Pancreas (tissue), 10 donors: ENCODE results near the gene CROT. TPM values are rescaled to one million over a fixed set of nuclear protein-coding genes. Genes with fewer than 3 reads are reported as not detected.

Experiments
- ATAC-seq, 4 donors: fragments of 200-7000 bp; cut with Tn5 transposase; one replicate each; pipeline versions ENCODE4 v1.8.0 to v1.9.1; 2020; ENCODE audit warnings: mild to moderate bottlenecking in 4 of 4, moderate library complexity in 4 of 4
- DNase-seq, 6 donors: peaks; one replicate each; pipeline ENCODE4 v3.0.0-alpha.2; 2020
- FAIRE-seq: peaks from 2 replicates; lab custom pipeline; 2012; peaks lifted over from hg19 to GRCh38; lab: Jason Lieb, UNC
- H3K27ac ChIP-seq, 4 donors: fragments of 200-600 bp; sonication (generic); 1 replicate in 3 of 4; 2 replicates in 1 of 4; pipeline versions ENCODE4 v1.5.0 to v1.8.0; 2020
- H3K27me3 ChIP-seq, 4 donors: fragments of 200-600 bp; one replicate each; pipeline ENCODE4 v1.8.0; 2021
- H3K36me3 ChIP-seq, 3 donors: fragments of 200-600 bp; sonication (generic) in 1 of 3; one replicate each; pipeline versions ENCODE4 v1.5.0 to v1.8.0; 2020 to 2021
- H3K4me1 ChIP-seq, 3 donors: fragments of 200-600 bp; one replicate each; pipeline ENCODE4 v1.8.0; 2021
- H3K4me3 ChIP-seq, 4 donors: fragments of 200-600 bp; sonication (generic) in 2 of 4; one replicate each; pipeline versions ENCODE4 v1.5.0 to v1.8.0; 2020 to 2021
- H3K9me3 ChIP-seq, 4 donors: fragments of 200-600 bp; one replicate each; pipeline ENCODE4 v1.8.0; 2021
- WGBS, 2 donors: extraction: QIAGEN DNeasy Blood & Tissue Kit; methylation state at CpG; one replicate each; pipeline ENCODE4 v1.1.7; 2013; 5-methylcytosine and 5-hydroxymethylcytosine counted together
- intact Hi-C, 3 donors: fragments of 100-400 bp; cut with DNase I; formaldehyde crosslinking; loops; one replicate each; pipeline versions ENCODE4 v1.11.1 to v1.14.2; 2022
- polyA plus RNA-seq, 2 donors: library from polyadenylated mRNA; stranded (reverse); fragments of 200-250 nt; gene quantifications; one replicate each; pipeline ENCODE4 v1.2.3, GENCODE V29; 2013
- total RNA-seq, 6 donors: library from RNA; stranded (reverse); fragmentation: NEBNext Ultra II Directional in 4 of 6; extraction: Animal tissue kit (Norgen Biotek cat#: 25700) in 4 of 6; gene quantifications; one replicate each; pipeline versions ENCODE4 v1.2.1 to v1.2.4, GENCODE V29; 2021 to 2023
- TF ChIP-seq, protein P1 (sequence below), 4 donors: fragments of 200-600 bp; sonication (generic) in 3 of 4; IDR thresholded peaks; one replicate each; pipeline versions ENCODE4 v1.5.0 to v1.8.0; 2021; ENCODE audit warnings: antibody characterized with exemption in 4 of 4
- donor health status: healthy with polysubstance abuse.
- donor health status: DM: no; HTN: no; CAD: no; lungs with moderate emphysema.
- donor health status: DM: no; HTN: no; CAD: no.
- donor health status: control.
- donor health status: control.
- donor health status: Bipolar disorder and iron deficiency.
- donor health status: DM: yes; HTN: yes; CAD: no.
- donor health status: DM: no; HTN: no; CAD: no.
- donor health status: DM: no; HTN: no; CAD: no.
- donor health status: DM: yes; HTN: yes; CAD: no.

CROT gene
- total and polyA plus RNA-seq, 8 donors = 2.2 to 7.4 (median 4.8) TPM

DNA sequence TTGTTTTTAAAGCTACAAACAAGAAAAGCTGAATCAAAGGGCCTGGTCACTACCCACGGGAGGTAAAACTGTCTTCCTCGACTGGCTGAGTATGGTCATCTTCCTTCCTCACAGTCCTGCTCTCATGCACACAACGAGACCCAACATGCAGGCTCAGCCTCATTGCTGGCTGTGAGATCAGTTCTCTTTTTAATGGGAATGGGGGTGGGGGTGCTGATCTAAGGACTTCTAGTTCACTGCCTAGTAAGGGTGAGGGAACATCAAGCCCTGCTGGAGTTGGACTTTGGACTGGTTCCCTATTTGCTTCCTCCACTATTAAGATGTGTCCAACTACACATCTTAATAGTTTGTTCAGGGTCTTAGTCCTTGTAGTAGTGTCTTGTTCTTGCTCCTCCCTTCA lies 81.8 kb downstream of the CROT start:
- no peaks in the 10 kb centered on the region for H3K36me3 ChIP-seq
- DNase-seq = no peak
- H3K4me1 ChIP-seq = no peaks in the 10 kb centered on the region
- 67 to 75% methylated on average over 3 of the region's 3 CpGs for WGBS, 2 donors
- H3K27me3 ChIP-seq = no peaks in the 10 kb centered on the region
- no peaks in the 10 kb centered on the region for H3K9me3 ChIP-seq
- H3K27ac ChIP-seq = no peak overlapping the region
- FAIRE-seq = no peak
- no peak overlapping the region for H3K4me3 ChIP-seq
- intact Hi-C loops = no loop called here
- ATAC-seq = peak in 2 of 4 donors; percentile 41 to 45
- TF ChIP-seq, protein P1, sequence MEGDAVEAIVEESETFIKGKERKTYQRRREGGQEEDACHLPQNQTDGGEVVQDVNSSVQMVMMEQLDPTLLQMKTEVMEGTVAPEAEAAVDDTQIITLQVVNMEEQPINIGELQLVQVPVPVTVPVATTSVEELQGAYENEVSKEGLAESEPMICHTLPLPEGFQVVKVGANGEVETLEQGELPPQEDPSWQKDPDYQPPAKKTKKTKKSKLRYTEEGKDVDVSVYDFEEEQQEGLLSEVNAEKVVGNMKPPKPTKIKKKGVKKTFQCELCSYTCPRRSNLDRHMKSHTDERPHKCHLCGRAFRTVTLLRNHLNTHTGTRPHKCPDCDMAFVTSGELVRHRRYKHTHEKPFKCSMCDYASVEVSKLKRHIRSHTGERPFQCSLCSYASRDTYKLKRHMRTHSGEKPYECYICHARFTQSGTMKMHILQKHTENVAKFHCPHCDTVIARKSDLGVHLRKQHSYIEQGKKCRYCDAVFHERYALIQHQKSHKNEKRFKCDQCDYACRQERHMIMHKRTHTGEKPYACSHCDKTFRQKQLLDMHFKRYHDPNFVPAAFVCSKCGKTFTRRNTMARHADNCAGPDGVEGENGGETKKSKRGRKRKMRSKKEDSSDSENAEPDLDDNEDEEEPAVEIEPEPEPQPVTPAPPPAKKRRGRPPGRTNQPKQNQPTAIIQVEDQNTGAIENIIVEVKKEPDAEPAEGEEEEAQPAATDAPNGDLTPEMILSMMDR (IDR thresholded peaks at IDR 0.05) = no peak

- no peak for ATAC-seq
- no peak for DNase-seq
- Histone ChIP-seq H3K27me3 (no peaks in the 10 kb centered on the region), H3K4me1 (no peaks in the 10 kb centered on the region), H3K36me3 (no peaks in the 10 kb centered on the region), H3K9me3 (no peaks in the 10 kb centered on the region), H3K27ac (no peak overlapping the region), H3K4me3 (no peak overlapping the region)
- TF ChIP-seq, protein P1 (IDR thresholded peaks at IDR 0.05) = no peak
- intact Hi-C loops = no loop called here
- 73 to 84% methylated on average over 2 of the region's 2 CpGs for WGBS, 2 donors
- no peak for FAIRE-seq
Observed at GRCh38 chr7:87432536-87432935, 87.1 kb downstream of the CROT start.

GRCh38 chr7:87435546-87435945 lies 90.1 kb downstream of the CROT start:
- ATAC-seq (no peak), FAIRE-seq (no peak), DNase-seq (no peak)
- no peak overlapping the region for H3K4me3 ChIP-seq
- no peaks in the 10 kb centered on the region for H3K9me3 ChIP-seq
- H3K27me3 ChIP-seq = no peaks in the 10 kb centered on the region
- no peak overlapping the region for H3K27ac ChIP-seq
- no peaks in the 10 kb centered on the region for H3K36me3 ChIP-seq
- intact Hi-C loops = no loop called here
- no peaks in the 10 kb centered on the region for H3K4me1 ChIP-seq
- TF ChIP-seq, protein P1 (IDR thresholded peaks at IDR 0.05) = no peak

DNA sequence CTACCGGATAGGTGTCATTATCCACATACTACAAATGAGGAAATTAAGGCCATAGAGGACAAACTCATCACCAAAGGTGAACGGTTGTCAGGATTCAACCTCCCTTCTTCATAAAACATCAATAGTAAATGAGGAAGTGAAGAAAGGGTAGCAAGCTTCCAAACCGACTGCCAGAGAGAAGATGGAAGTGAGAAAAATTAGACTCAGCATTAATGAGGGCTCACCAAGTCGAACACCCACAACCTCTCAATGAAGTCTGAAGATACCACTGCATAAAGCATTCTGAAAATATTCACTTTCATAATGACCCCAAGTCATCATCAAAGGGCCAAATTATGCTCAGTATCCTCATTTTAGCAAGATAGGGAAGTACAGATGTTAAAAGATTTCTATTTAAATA lies 100.4 kb downstream of the CROT start:
- 47 to 50% methylated on average over 4 of the region's 4 CpGs for WGBS, 2 donors
- Histone ChIP-seq H3K4me3 (no peak overlapping the region), H3K27me3 (no peaks in the 10 kb centered on the region), H3K36me3 (no peaks in the 10 kb centered on the region), H3K27ac (no peak overlapping the region), H3K4me1 (no peaks in the 10 kb centered on the region), H3K9me3 (no peaks in the 10 kb centered on the region)
- ATAC-seq (no peak), DNase-seq (no peak), FAIRE-seq (no peak)
- intact Hi-C loops = no loop called here
- TF ChIP-seq, protein P1 (IDR thresholded peaks at IDR 0.05) = no peak

GRCh38 chr7:87447116-87447635 lies 101.7 kb downstream of the CROT start:
- Histone ChIP-seq H3K4me3 (no peak overlapping the region), H3K27me3 (no peaks in the 10 kb centered on the region), H3K27ac (no peak overlapping the region), H3K36me3 (no peaks in the 10 kb centered on the region), H3K4me1 (no peaks in the 10 kb centered on the region), H3K9me3 (no peaks in the 10 kb centered on the region)
- DNase-seq (no peak), ATAC-seq (no peak), FAIRE-seq (no peak)
- WGBS, 2 donors = 77 to 84% methylated on average over 4 of the region's 4 CpGs
- intact Hi-C loops = no loop called here
- TF ChIP-seq, protein P1 (IDR thresholded peaks at IDR 0.05) = no peak
